Hair follicular keratinocyte (primary cell): Measurements from ENCODE around the gene MTHFD1. TPM values are rescaled to one million over a fixed set of nuclear protein-coding genes. Genes with fewer than 3 reads are reported as not detected.

Source experiments
- total RNA-seq: library from RNA; depleted of rRNA; stranded (reverse); fragments of >200 nt; gene quantifications from 2 replicates; pipeline ENCODE4 v1.2.3, GENCODE V29; 2015

Gene MTHFD1
- 56.5 and 93.3 TPM in 2 replicates for total RNA-seq

GRCh38 chr14:64387782-64388532 lies at the start of gene MTHFD1:
TSS of gene MTHFD1 (plus strand) at chr14:64388353. CDS start at chr14:64388428, 75 bp downstream.

GRCh38 chr14:64465191-64465822 lies 77.2 kb downstream of the MTHFD1 start, which contains the start of gene AKAP5:
TSS of gene AKAP5 (plus strand) at chr14:64465499. CDS start at chr14:64468395, 2,896 bp downstream.

GRCh38 chr14:64503434-64504309 lies 115.5 kb downstream of the MTHFD1 start, which contains the start of gene ZBTB25:
TSS of gene ZBTB25 (minus strand) at chr14:64503838. CDS start at chr14:64490533, 13,305 bp downstream.

GRCh38 chr14:64504310-64504896 lies 116.2 kb downstream of the MTHFD1 start, which contains the start of gene ZBTB1:
TSS of gene ZBTB1 (plus strand) at chr14:64504770. CDS start at chr14:64521505, 16,735 bp downstream.

Other genes starting within 250 kb of the MTHFD1 start
- gene ESR2, start 94.0 kb upstream of the MTHFD1 start, total RNA-seq: 0.16 and 0.23 TPM in 2 replicates
- gene AKAP5, start 77.1 kb downstream of the MTHFD1 start, total RNA-seq: under 0.01 TPM in 1 of 2 replicates, not detected in the other
- gene ZBTB25, start 115.5 kb downstream of the MTHFD1 start, total RNA-seq: 3.4 and 3.8 TPM in 2 replicates
- 15.0 and 26.8 TPM in 2 replicates for gene ZBTB1, start 116.4 kb downstream of the MTHFD1 start, total RNA-seq
- 10.3 and 18.1 TPM in 2 replicates for gene HSPA2, start 152.4 kb downstream of the MTHFD1 start, total RNA-seq
- 1.8 and 2.6 TPM in 2 replicates for gene PPP1R36, start 161.6 kb downstream of the MTHFD1 start, total RNA-seq